HG03066 (cell line): ENCODE data around the gene ZNF616.

Experiments
- ATAC-seq: cut with Tn5 transposase; IDR thresholded peaks from one replicate; pipeline ENCODE4 v1.9.1; 2021; ENCODE audit warnings: low read depth; ENCODE audit not compliant: unreplicated experiment

ZNF616 gene

DNA sequence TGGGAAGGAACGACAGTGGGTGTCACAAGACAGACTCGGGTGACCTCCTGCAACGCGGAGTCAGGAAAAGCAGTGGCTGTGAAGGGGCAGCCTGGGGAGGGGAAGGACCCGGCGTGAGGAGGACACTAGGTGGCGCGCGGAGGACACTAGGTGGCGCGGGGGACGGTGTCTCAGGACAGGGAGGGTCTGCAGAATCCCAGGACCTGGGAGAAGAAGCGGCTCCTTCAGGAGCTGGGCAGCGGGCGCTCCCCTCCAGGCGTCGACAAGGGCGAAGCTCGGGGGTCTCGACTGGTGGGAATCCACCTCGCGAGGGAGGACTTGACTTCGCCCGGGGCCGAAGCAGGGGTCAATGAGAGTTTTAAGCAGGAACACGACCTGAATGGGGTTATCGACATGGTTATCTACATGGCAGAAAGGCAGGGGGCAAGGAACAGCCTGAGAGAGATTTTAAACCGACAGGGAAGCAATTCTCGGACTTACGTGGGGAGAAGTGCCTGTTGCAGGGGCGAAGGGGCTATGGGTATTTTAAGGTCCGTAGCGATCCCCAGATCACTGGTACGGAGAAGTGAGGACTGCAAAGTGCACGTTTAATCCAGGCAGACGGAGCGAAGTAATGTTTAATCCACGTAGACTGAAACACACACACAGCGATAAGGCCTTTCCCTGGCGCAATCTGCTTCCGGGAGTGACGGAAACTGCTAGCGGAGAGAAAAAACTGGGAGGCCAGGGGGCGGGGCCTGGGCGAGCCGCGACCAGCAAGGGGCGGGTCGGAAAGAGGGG lies at the start of gene ZNF616:
Gene ZNF616, minus strand, starts transcription at position 687 of the 780 bp plus-strand sequence. CDS start 9,426 bp downstream, outside the sequence.
- ATAC-seq: peak; percentile 61

DNA sequence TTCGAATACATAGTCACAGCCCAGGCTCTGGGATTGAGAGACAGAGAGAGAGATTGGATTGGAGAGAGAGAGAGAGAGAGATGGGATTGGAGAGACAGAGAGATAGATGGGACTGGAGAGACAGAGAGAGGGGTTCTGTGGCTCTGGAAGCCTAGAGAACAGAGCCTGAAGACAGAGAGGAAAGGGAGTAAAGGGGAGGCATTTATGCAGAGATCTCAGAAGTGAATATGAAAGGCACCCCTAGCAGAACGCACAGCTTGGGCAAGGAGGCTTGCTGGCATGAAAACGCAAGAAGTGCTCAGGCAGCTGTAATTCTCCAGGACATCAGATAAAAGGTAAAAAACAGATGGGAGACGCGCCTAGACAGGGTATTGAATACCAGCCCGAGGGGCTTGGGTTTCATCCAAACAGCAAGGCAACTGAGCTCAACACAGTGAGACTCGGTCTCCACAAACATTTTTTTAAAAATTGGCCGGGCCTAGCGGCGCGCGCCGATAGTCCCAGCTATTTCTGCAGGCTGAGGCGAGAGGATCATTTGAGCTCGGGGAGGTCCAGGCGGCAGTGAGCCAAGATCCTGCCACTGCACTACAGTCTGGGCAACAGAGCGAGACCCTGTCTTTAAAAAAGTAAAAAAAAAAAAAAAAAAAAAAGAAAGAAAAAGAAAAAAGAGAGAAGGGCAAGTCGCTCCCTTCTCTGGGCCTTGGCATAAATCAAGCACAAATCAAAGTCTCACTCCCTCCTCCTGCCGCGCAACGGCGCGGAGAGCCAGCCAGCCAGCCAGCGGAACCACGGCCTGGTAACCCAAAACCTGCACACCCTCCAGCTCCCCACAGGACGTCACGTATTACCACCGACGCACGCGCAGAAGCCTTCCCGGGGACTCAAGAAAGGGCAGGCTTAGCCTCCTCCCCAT lies 49.3 kb upstream of the ZNF616 start:
- ATAC-seq: peak; percentile 3

DNA sequence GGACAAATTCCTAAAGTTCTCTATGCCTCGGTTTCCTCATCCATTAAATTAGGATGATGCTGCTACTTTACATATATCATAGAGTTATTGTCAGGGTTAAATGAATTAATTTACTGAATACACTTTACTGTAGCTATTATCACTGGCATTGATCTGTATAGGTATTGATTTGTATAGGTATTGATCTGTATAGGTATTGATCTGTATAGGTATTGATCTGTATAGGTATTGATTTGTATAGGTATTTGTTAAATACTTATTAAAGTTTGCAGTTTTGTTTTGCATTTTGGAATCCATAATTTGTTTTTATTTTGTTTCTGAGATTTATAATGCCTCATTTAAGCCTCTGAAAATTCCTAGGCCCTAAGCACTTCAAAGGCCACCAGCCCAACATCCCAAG lies 47.7 kb upstream of the ZNF616 start:
- no peak for ATAC-seq

DNA sequence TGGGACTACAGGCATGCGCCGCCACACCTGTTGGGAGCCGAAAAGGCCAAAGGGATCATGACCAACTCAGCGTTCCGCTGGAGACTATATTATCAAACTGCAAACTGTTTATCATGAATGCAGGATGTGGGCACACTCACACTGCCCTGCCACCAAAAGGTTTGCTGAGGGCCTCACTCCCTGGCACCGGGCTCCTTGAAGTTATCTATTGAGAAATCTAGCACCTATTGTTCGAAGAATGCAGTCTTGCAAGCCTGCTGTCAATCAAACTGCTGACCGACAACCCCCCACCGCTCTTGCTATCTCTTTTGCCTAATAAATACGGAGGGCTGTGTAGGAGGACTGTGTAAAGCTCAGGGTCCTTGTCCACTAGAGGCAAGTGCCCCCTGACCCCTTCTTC lies 36.8 kb upstream of the ZNF616 start:
- no peak for ATAC-seq

DNA sequence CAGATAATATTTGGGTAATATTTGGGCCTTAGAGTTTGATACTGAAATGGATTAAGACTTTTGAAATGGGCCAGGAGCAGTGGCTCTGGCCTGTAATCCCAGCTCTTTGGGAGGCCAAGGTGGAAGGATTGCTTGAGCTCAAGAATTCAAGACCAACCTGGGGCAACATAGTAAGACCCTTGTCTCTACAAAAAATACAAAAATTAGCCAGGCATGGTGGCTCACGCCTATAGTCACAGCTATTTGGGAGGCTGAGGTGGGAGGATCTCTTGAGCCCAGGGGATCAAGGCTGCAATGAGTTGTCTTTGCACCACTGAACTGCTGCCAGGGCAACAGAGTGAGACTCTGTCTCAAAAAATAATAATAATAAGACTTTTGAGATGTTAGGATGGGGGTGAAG lies 32.6 kb upstream of the ZNF616 start:
- ATAC-seq: no peak

DNA sequence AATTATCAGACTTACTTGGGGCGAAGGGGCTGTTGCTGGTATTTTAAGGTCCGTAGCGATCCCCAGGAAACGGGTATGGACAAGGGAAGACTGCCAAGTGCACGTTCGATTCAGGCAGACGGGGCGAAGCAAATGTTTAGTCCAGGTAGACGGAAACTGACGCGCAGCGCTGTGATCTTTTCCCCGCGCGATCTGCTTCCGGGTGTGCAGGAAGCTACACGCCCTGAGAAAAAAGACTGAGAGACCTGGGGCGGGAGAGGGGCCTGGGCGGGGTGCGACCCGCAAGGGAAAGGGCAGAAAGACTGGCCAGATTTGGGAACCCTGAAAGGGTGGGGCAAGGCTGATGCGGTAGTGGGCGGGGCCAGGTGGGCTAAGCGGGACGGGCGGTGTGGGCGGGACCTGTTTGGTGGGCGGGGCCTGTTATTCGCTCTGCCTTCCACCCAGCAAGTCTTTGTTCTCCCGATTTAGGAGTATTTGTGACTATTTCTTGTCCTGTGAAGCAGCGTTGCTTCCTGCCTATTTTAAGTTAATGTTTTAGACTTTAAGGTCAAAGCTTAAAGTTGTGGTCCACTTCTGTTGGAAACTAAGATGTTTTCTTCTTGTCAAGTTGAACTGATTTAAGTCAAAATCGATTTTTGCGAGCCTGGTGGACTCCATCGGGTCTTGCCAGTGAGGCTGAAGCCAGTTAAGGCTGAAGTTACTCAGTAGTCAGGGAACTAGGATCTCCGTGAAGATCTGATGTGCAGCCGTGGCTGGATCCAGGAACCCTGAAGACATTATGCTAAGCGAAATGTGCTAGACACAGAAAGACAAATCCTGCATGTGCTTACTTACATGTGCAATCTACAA lies 31.8 kb upstream of the ZNF616 start, which contains the start of gene ZNF836:
Gene ZNF836, minus strand, starts transcription at position 301 of the 849 bp plus-strand sequence. CDS start 3,549 bp downstream, outside the sequence.
- ATAC-seq: no peak

DNA sequence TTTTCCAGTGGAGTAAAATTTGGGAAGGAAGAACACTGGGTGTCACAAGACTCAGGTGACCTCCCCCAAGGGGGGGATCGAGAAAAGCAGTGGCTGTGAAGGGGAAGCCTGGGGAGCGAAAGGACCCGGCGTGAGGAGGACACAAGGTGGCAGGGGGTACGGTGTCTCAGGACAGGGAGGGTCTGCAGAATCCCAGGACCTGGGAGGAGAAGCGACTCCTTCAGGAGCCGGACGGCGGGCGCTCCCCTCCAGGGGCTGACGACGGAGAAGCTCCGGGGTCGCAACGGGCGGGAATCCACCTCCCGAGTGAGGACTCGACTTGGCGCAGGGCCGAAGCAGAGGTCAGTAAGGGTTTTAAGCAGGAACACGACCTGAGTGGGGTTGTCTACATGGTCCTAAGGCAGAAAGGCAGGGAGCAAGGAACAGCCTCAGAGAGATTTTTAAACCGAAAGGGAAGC lies 31.2 kb upstream of the ZNF616 start:
- ATAC-seq: no peak

DNA sequence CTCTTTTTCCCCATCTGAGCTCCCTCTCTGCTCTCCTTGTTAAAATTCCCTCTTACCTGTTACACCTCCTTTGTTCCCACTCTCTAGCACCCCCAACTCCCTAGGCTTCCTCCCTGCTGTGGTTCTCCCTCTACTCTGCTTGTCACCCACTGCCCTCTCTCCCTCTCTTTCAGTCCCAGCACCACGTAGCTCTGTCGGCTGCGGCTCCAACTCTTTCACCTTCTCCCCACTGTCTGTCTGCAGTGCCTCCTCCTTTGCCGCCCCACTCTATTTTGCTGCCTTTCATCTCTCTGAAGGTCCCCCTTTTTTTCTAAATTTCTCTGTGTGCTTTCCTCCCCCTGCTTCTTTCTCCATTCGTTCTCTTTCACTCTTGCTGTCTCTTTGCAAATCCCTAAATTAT lies 30.6 kb upstream of the ZNF616 start:
- no peak for ATAC-seq

DNA sequence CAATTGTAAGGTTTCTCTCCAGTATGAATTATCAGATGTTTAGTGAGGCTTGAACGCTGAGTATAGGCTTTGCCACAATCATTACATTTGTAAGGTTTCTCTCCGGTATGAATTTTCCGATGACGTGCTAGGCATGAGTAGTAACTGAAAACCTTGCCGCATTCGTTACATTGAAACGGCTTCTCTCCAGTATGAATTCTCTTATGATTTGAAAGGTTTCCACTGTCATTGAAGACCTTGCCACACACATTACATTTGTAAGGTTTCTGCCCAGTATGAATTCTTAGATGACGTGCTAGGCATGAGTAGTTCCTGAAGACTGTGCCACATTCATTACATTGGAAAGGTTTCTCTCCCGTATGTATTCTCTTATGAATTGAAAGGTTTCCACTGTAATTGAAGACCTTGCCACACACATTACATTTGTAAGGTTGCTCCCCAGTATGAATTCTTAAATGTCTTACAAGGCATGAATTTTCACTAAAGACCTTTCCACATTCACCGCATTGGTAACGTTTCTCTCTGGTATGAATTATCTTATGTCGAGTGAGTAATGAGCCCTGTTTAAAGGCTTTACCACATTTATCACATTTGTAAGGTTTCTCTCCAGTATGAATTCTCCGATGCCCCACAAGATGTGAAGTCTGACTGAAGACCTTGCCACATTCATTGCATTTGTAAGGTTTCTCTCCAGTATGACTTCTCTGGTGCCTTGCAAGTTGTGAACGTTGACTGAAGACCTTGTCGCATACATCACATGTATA lies 16.0 kb upstream of the ZNF616 start:
- ATAC-seq: no peak

DNA sequence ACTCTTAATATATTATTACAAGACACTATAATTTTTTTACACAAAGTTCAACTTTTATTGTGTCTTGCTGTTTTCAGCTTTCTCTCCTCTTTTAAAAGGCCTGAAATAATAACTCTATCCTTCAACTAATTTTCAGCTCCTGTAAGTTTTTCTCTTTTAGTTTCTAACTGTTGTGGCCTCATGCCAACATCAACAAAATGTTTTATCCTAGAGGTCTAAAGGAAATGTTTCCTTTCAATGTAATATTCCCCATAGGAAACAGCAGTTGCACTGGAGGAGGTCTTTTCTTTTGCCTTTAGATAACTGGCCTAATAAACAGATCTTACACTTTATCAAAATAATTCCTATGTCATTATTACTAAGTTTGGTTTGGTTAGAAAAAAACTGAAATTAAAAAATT lies 8.5 kb upstream of the ZNF616 start:
- no peak for ATAC-seq

DNA sequence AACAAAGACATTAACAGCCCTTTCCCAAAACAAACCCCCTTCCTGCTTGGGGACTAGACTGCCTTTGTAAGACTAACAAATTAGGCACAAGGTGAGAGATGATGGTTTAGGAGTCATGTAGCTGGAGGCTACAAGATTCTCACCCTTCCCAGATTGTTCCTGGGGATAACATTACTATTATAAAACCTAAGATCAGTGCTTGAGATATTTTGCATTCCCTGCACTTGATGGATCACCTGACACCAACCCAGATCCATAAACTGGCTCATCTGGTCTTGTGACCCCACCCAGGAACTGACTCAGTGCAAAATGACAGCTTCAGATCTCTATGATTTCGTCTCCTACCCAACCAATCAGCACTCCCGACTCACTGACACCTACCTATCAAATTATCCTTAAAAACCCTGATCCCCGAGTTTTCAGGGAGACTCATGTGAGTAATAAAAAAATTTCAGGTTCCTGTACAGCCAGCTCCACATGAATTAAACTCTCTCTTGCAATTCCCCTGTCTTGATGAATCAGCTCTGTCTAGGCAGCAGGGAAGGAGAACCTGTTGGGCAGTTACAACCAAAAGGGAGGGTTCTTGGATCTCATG lies 2.4 kb upstream of the ZNF616 start:
- no peak for ATAC-seq

DNA sequence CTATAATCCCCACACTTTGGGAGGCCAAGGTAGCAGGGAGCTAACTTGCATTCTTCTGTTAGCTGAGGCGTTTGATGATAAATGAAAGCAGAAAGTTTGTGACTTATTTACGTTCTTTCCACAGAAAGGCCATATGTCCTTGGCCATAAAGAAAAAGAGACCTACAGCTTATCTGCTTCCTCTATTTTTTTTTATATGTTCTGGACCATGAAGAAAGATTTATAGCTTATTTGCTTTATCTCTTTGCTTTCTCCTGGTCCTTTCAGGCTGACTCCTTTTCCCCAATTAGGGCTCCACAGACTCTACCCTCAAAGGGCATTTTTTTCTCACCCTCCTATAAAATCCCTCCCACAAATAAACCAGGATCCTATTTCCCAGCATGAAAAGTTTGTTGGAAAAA lies 1.5 kb upstream of the ZNF616 start:
- ATAC-seq: no peak

DNA sequence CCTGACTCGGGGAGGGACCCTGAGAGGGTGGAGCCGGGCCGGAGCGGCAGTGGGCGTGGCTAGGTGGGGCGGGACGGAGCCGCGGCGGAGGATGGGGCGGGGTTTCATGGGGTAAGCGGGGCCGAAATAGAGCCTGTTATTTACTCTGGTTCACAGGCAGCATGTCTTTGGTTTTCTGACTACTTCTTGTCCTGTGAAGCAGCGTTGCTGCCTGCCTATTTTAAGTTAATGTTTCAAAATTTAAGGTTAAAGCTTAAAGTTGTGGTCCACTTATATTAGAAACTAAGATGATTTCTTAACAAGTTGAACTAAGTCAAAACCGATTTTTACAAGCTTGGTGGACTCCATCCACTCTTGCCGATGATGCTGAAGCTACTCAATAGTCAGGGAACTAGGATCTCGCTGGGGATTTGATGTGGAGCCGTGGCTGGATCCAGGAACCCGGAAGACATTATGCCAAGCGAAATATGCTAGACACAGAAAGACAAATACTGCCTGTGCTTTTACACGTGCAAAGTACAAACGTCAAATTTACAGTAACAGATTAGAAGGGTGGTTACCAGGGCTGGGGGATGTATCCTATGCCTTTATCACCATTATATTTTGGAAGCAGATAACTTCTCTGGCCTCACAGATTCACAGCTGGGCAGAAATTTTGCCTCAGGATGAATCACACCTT lies 433 bp upstream of the ZNF616 start:
- peak; percentile 91 for ATAC-seq

DNA sequence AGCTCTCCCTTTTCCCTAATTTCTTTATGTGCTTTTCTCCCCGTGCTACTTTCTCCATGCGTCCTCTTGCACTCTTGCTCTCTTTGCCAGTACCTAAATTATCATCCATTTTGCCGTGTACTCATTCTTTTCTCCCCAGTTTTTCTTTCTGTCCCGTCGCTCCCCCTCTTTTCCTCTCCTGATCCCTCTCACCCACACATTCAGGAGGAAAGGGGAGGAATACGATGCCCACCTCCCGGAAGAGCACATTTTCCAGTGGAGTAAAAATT lies 821 bp downstream of the ZNF616 start:
- ATAC-seq: no peak

DNA sequence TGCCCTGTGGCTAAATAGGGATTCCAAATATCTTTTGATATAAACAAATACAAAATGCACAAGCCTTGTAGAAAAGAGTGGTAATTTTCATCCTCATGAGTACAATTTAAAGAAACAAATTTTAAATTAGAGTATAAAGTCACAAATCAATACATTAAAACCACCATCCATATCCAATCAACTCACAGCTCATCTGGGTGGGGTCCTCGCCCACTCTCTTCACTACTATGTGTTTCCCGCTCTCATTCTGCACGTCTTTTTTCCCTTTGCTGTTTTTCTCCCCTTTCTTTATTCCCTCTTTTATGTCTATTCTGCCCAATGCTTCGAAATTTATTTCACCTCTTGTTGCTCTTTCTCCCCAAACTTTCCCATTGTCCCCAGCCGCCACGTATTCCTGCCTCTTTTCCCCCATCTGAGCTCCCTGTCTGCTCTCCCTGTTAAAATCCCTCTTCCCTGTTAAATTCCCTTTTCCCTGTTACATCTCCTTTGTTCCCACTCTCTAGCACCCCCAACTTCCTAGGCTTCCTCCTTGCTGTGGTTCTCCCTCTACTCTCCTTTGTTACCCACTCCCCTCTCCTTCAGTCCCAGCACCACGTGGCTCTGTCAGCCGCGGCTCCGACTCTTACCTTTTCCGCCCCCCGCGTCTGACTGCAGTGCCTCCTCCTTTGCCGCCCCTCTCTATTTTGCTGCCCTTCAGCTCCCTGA lies 1.3 kb downstream of the ZNF616 start:
- no peak for ATAC-seq

DNA sequence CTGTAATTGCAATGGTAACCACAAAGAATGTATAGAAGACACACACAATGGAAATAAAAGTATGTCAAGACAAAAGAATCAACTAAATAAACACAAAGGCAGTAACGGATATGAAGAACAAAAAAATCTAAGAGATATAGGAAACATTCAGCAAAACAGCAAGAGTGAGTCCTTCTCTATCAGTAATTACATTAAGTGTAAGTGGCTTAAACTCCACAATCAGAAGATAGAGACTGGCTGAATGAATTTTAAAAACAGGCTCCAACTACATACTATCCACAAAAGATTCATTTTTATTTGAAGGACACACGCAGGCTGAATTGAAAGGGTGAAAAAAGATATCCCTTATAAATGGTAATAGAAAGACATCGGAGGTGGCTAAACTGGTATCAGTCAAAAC lies 19.5 kb downstream of the ZNF616 start:
- no peak for ATAC-seq

DNA sequence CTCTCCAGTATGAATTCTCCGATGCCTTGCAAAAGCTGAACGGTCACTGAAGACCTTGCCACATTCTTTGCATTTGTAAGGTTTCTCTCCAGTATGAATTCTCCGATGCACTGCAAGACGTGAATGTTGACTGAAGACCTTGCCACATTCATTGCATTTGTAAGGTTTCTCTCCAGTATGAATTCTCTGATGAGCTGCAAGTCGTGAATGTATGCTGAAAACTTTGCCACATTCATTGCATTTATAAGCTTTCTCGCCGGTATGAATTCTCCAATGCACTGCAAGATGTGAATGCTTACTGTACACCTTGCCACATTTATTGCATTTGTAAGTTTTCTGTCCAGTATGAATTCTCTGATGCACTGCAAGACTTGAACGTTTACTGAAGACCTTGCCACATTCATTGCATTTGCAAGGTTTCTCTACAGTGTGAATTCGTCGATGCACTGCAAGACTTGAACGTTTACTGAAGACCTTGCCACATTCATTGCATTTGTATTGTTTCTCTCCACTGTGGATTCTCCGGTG lies 24.1 kb downstream of the ZNF616 start:
- ATAC-seq: no peak

DNA sequence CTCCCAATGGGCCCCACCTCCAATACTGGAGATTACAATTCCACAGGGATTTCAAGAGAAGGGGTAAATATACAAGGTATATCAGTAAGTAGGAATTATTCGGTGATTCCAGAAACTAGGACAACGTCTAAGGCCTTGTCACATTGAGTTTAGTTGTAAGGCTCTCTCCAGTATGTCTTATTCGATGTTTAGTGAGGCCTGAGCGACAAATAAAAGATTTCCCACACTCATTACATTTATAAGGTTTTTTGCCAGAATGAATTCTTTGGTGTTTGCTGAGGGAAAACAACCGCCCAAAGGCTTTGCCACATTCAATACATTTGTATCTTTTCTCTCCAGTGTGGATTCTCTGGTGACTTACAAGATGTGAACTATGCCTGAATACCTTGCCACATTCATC lies 25.0 kb downstream of the ZNF616 start:
- ATAC-seq: no peak
